SK-N-SH treated with all-trans-retinoic acid at 6 μM for 48 hours (cell line): Measurements from ENCODE around the gene SMAD6.

Experiments
- BACH2 ChIP-seq: fragments of 250-450 bp; sonication (Bioruptor Pico); IDR thresholded peaks from 2 replicates; pipeline ENCODE4 v1.9.0; 2021; ENCODE audit warnings: mild to moderate bottlenecking, borderline replicate concordance
- CREB5 ChIP-seq: fragments of 250-450 bp; sonication (Bioruptor Pico); IDR thresholded peaks from 2 replicates; pipeline ENCODE4 v1.5.1; 2020; ENCODE audit warnings: low read depth, mild to moderate bottlenecking, moderate library complexity
- RARB ChIP-seq: fragments of 250-450 bp; sonication (Bioruptor Pico); IDR thresholded peaks from 2 replicates; pipeline ENCODE4 v1.8.0; 2021; ENCODE audit warnings: mild to moderate bottlenecking, moderate library complexity
- TSHZ2 ChIP-seq: fragments of 250-450 bp; sonication (Bioruptor Pico); IDR thresholded peaks from 2 replicates; pipeline ENCODE4 v1.5.0; 2020; ENCODE audit warnings: mild to moderate bottlenecking, moderate library complexity
- ZFP30 ChIP-seq: fragments of 450-650 bp; formaldehyde crosslinking; IDR thresholded peaks from 2 replicates; pipeline ENCODE4 v1.5.0; 2022; ENCODE audit warnings: mild to moderate bottlenecking, moderate library complexity
- TF ChIP-seq, protein P1 (sequence below): fragments of 250-450 bp; sonication (Bioruptor Pico); IDR thresholded peaks from 2 replicates; pipeline ENCODE4 v1.8.0; 2020; ENCODE audit warnings: mild to moderate bottlenecking, moderate library complexity, borderline replicate concordance

GRCh38 chr15:66780973-66781718 is 79.1 kb downstream of the SMAD6 start:
- TF ChIP-seq, protein P1, sequence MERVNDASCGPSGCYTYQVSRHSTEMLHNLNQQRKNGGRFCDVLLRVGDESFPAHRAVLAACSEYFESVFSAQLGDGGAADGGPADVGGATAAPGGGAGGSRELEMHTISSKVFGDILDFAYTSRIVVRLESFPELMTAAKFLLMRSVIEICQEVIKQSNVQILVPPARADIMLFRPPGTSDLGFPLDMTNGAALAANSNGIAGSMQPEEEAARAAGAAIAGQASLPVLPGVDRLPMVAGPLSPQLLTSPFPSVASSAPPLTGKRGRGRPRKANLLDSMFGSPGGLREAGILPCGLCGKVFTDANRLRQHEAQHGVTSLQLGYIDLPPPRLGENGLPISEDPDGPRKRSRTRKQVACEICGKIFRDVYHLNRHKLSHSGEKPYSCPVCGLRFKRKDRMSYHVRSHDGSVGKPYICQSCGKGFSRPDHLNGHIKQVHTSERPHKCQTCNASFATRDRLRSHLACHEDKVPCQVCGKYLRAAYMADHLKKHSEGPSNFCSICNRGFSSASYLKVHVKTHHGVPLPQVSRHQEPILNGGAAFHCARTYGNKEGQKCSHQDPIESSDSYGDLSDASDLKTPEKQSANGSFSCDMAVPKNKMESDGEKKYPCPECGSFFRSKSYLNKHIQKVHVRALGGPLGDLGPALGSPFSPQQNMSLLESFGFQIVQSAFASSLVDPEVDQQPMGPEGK = no peak
- no peak for TF ChIP-seq CREB5 (CRISPR knock-in tag)
- TF ChIP-seq RARB (CRISPR knock-in tag) = no peak
- no peak for TF ChIP-seq ZFP30 (CRISPR knock-in tag)
- TF ChIP-seq TSHZ2 (CRISPR knock-in tag) = no peak
- TF ChIP-seq BACH2 = no peak
